Renal cortex interstitium (tissue), 11 donors: ENCODE measurements around the gene KLHL5. TPM values are rescaled to one million over a fixed set of nuclear protein-coding genes. Genes with fewer than 3 reads are reported as not detected.

Experiments used
- DNase-seq, 11 donors: peaks; one replicate each; pipeline ENCODE4 v3.0.0-alpha.2; 2013; ENCODE audit warnings: low read depth in 9 of 11, low spot score in 4 of 11; ENCODE audit errors: extremely low read depth in 1 of 11
- polyA plus RNA-seq, 3 donors: library from polyadenylated mRNA; unstranded; fragments of 120-200 nt; gene quantifications; one replicate each; pipeline ENCODE4 v1.2.1, GENCODE V29; 2013; ENCODE audit not compliant: insufficient read length in 3 of 3

Gene KLHL5
- polyA plus RNA-seq, 3 donors = 38.4 to 42.9 (median 39.3) TPM

- no peak for DNase-seq
Measured at GRCh38 chr4:39039108-39039507, 22.9 kb upstream of the KLHL5 start.

GRCh38 chr4:39042366-39042765 is 19.7 kb upstream of the KLHL5 start:
- DNase-seq = no peak

- peak in 1 of 11 donors; percentile 9 for DNase-seq
Measured at GRCh38 chr4:39043058-39043860, 18.8 kb upstream of the KLHL5 start.

GRCh38 chr4:39043861-39044363 is 18.1 kb upstream of the KLHL5 start:
- DNase-seq = no peak

- DNase-seq = peak in 10 of 11 donors; percentile 56 to 81 (median 76)
Measured at GRCh38 chr4:39044364-39044955, 17.6 kb upstream of the KLHL5 start.

GRCh38 chr4:39044956-39045826 is 16.8 kb upstream of the KLHL5 start:
- peak in 1 of 11 donors; percentile 37 for DNase-seq

- DNase-seq = no peak
Measured at GRCh38 chr4:39045827-39046221, 16.2 kb upstream of the KLHL5 start.

GRCh38 chr4:39046249-39046648 is 15.8 kb upstream of the KLHL5 start:
- no peak for DNase-seq

- DNase-seq = no peak
Measured at GRCh38 chr4:39047681-39048080, 14.4 kb upstream of the KLHL5 start.

- no peak for DNase-seq
Measured at GRCh38 chr4:39048311-39048710, 13.7 kb upstream of the KLHL5 start.

- DNase-seq = no peak
Measured at GRCh38 chr4:39050590-39050989, 11.4 kb upstream of the KLHL5 start.

- DNase-seq = no peak
Measured at GRCh38 chr4:39051492-39051891, 10.5 kb upstream of the KLHL5 start.

GRCh38 chr4:39053983-39054382 is 8.0 kb upstream of the KLHL5 start:
- no peak for DNase-seq

GRCh38 chr4:39054497-39054896 is 7.5 kb upstream of the KLHL5 start:
- DNase-seq = no peak

GRCh38 chr4:39056023-39056422 is 6.0 kb upstream of the KLHL5 start:
- DNase-seq = no peak

- no peak for DNase-seq
Measured at GRCh38 chr4:39061457-39061856, 575 bp upstream of the KLHL5 start.

- no peak for DNase-seq
Measured at GRCh38 chr4:39062770-39063097, 702 bp downstream of the KLHL5 start.

- DNase-seq = no peak
Measured at GRCh38 chr4:39063430-39063829, 1.4 kb downstream of the KLHL5 start.

- DNase-seq = no peak
Measured at GRCh38 chr4:39066371-39066770, 4.3 kb downstream of the KLHL5 start.

- no peak for DNase-seq
Measured at GRCh38 chr4:39067031-39067430, 5.0 kb downstream of the KLHL5 start.
